Neural cell (in vitro differentiated cells): Measurements from ENCODE around the gene RBBP7.

Experiments
- CTCF ChIP-seq: fragments of 450-650 bp; IDR thresholded peaks from 2 replicates; pipeline ENCODE4 v1.5.1; 2014; ENCODE audit warnings: antibody characterized with exemption, mild to moderate bottlenecking, moderate library complexity; ENCODE audit not compliant: poor library complexity, severe bottlenecking
- EP300 ChIP-seq: fragments of 450-650 bp; conservative IDR thresholded peaks from 2 replicates; pipeline ENCODE4 v1.6.1; 2014; ENCODE audit warnings: antibody characterized with exemption, mild to moderate bottlenecking, moderate library complexity; ENCODE audit not compliant: poor library complexity, severe bottlenecking
- REST ChIP-seq: IDR thresholded peaks from 2 replicates; pipeline ENCODE4 v1.6.1; 2012; ENCODE audit warnings: borderline replicate concordance

DNA sequence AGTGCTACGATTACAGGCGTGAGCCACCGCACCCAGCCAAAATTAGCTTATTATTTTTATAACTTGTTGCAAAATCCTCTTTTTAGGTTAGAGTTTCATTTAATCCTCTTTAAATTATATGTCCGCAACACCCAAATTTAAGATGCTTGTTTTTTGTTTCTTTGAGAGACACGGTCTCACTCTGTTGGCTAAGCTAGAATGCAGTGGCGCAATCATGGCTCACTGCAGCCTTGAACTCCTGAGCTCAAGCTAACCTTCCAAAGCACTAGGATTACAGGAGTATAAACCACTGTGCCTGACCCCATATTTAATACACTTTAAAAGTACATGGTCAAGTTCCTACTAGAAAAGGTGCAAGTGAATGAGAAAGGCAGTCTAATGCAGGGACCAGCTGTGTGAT, 2.2 kb downstream of the RBBP7 start:
- TF ChIP-seq CTCF: no peak
- no peak for TF ChIP-seq REST
- TF ChIP-seq EP300: no peak
